ENCODE data around the gene AKAP14. TPM values are rescaled to one million over a fixed set of nuclear protein-coding genes. Genes with fewer than 3 reads are reported as not detected.
A peak's percentile ranks its signal among the peaks of the same experiment; 100 is the strongest.

The AKAP14 gene
- total RNA-seq, 1 donor from 2014 or later: not detected

DNA sequence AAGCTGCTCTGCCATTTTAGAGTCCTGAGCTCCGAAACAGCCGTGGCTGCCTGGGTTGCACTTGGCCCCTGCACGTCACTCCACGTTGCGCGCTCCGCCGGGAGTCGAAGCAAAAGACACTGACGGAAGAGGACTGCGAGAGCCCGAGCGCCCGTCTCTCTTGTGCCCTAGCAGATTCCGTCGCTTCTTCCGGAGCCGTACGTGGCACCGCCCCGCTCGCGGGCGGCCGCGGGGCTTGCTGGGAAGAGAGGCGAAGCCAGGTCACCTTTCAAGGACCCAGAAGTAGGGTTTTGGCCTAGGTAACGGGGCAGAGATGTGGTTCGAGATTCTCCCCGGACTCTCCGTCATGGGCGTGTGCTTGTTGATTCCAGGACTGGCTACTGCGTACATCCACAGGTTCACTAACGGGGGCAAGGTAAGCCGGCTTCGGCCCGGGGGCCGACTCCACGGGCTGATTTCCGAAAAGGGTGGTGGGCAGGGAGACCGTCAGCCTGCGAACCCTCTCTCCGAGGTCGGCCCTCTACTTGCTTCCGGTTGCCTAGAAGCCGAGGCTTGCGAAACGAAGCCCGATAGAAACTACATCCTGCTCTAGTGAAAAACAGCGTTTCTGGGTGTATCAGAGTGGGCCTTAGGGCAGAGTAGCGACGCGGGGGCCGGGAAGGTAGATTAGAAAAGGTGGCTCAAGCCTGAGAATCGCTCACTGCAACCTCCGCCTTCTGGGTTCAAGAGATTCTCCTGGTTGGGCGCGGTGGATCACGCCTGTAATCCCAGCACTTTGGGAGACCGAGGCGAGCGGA lies 23.9 kb upstream of the AKAP14 start, which contains the start of the genes NDUFA1 and RNF113A:
NDUFA1 (plus strand) TSS at position 234 of the 797 bp plus-strand sequence; CDS start at position 314, 80 bp downstream.
RNF113A (minus strand) TSS at position 135 of the 797 bp plus-strand sequence; CDS start at position 15, 120 bp downstream.
- Mint-ChIP-seq H3K27me3 (ENCODE audit: low read depth) (no peaks in the 10 kb centered on the region), H3K4me3 (peak within 1 kb of the TSS; percentile 81), H3K9me3 (peaks cover 11% of the 10 kb centered on the region), H3K4me1 (peaks cover 11% of the 10 kb centered on the region), H3K27ac (peak within 1 kb of the TSS; percentile 98), H3K36me3 (no peaks in the 10 kb centered on the region)
- DNase-seq (ENCODE audit: low spot score in 2 of 2, unreplicated experiment in 2 of 2): peak; percentile 36 to 64
- TF ChIP-seq, protein P1, sequence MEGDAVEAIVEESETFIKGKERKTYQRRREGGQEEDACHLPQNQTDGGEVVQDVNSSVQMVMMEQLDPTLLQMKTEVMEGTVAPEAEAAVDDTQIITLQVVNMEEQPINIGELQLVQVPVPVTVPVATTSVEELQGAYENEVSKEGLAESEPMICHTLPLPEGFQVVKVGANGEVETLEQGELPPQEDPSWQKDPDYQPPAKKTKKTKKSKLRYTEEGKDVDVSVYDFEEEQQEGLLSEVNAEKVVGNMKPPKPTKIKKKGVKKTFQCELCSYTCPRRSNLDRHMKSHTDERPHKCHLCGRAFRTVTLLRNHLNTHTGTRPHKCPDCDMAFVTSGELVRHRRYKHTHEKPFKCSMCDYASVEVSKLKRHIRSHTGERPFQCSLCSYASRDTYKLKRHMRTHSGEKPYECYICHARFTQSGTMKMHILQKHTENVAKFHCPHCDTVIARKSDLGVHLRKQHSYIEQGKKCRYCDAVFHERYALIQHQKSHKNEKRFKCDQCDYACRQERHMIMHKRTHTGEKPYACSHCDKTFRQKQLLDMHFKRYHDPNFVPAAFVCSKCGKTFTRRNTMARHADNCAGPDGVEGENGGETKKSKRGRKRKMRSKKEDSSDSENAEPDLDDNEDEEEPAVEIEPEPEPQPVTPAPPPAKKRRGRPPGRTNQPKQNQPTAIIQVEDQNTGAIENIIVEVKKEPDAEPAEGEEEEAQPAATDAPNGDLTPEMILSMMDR (IDR thresholded peaks at IDR 0.05; ENCODE audit: unreplicated experiment): no peak

DNA sequence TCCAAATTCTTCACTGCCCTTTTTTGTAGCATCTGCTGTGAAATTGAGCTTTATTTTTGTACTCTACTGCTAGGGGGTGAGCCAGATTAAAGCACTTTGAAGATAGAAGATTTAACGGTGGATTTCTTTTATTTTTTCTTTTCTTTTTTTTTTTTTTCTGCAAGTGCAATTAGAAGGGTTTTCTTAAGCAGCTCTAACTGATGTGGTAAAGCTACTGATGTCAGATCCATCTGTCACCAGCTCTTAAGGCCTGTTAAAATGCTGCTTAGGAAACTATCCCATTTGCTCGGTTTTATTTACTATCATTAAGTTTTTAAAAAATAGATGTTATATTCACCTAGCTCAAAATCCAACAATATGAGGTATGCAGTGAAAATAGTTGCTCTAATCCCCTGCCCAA lies 17.0 kb upstream of the AKAP14 start:
- TF ChIP-seq, protein P1 (IDR thresholded peaks at IDR 0.05; ENCODE audit: unreplicated experiment): no peak
- H3K36me3 Mint-ChIP-seq: peaks cover 9% of the 10 kb centered on the region
- no peaks in the 10 kb centered on the region for H3K27me3 Mint-ChIP-seq (ENCODE audit: low read depth)
- H3K4me1 Mint-ChIP-seq: no peaks in the 10 kb centered on the region
- no peak overlapping the region for H3K27ac Mint-ChIP-seq
- H3K9me3 Mint-ChIP-seq: peaks cover 6% of the 10 kb centered on the region
- DNase-seq (ENCODE audit: low spot score in 2 of 2, unreplicated experiment in 2 of 2): no peak
- H3K4me3 Mint-ChIP-seq: no peak overlapping the region

- Mint-ChIP-seq H3K9me3 (peaks cover 7% of the 10 kb centered on the region), H3K27ac (no peak overlapping the region), H3K27me3 (ENCODE audit: low read depth) (no peaks in the 10 kb centered on the region), H3K4me3 (no peak overlapping the region), H3K36me3 (peaks cover 9% of the 10 kb centered on the region), H3K4me1 (no peaks in the 10 kb centered on the region)
- TF ChIP-seq, protein P1 (IDR thresholded peaks at IDR 0.05; ENCODE audit: unreplicated experiment): no peak
- DNase-seq (ENCODE audit: low spot score in 2 of 2, unreplicated experiment in 2 of 2): no peak
Observed at GRCh38 chrX:119880076-119880475, 15.6 kb upstream of the AKAP14 start.

DNA sequence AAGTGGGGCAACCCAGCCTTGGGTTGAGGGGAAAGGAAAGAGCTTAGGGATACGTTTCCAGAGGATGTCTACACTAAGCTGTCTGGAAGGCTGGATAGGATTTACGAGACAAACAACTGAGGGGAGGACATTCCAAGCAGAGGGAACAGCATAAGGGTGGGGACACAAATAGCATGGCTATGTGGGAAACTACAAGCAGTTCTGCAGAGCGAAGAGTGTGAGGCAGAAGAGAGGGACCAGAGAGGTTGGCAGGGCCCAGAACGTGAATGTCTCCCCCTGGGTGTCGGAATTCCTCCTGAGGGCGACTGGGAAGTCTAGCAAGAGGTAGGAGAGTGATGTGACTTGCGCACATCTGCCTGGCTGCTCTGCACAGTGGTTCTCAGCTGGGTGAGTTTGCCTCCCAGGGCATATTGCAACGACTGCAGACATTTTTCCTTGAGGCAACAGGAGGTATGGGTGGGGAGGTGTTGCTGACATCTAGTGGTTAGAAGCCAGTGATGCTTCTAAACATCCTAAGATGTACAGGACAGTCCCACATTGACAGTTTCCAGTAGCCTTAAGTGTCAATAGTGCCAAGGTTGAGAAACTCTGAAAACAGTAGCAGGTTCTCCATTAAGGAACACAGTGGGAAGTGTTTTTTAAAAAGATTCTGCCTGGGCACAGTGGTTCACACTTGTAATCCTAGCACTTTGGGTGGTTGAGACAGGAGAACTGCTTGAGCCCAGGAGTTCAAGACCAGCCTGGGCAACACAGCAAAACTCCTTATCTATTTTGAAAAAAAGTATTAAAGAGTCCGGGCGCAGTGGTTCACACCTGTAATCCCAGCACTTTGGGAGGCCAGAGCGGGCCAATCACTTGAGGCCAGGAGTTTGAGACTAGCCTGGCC lies 14.9 kb upstream of the AKAP14 start:
- Mint-ChIP-seq H3K36me3 (peaks cover 9% of the 10 kb centered on the region), H3K27ac (no peak overlapping the region), H3K4me1 (no peaks in the 10 kb centered on the region), H3K9me3 (peaks cover 7% of the 10 kb centered on the region), H3K27me3 (ENCODE audit: low read depth) (no peaks in the 10 kb centered on the region), H3K4me3 (no peak overlapping the region)
- DNase-seq (ENCODE audit: low spot score in 2 of 2, unreplicated experiment in 2 of 2): no peak
- TF ChIP-seq, protein P1 (IDR thresholded peaks at IDR 0.05; ENCODE audit: unreplicated experiment): peak; percentile 18

DNA sequence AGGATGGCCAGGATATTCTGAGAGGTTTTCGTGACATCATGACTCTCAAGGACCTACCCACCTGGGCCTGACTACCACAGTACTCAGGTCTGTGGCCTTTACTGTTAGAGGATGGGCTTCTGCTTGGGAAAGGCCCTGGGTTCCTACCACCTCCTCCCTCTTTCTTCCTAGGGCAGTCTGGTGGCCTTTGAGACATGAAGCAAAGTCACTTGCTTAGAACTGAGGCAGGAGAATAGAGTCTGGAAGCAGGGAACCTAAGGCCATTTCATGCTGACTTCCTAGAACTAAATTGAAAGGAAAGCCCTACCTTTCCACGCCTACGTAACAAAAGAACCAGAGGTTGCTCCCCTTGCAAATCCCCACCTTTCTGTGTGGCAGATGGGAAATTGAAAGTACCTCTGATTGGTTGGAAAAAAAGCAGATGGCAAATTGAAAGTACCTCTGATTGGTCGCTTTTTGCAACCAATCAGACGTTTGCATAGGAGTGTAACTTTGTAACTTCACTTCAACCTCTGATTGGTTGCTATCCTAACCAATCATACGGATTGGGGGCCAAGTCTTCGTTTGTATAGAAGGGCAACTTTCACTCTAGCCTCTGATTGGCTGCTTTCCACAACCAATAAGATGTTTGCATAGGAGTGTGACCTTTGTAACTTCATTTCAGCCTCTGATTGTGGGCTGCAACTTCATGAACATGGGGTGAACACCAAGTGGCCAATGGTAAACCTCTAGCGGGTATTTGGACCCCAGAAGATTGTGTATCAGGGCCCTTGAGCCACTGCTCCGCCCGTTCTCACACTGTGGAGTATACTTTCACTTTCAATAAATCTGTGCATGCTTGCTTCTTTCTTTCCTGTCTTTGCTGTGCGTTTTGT lies 9.9 kb upstream of the AKAP14 start:
- DNase-seq (ENCODE audit: low spot score in 2 of 2, unreplicated experiment in 2 of 2): no peak
- no peaks in the 10 kb centered on the region for H3K27me3 Mint-ChIP-seq (ENCODE audit: low read depth)
- no peaks in the 10 kb centered on the region for H3K4me1 Mint-ChIP-seq
- H3K36me3 Mint-ChIP-seq: no peaks in the 10 kb centered on the region
- peaks cover 10% of the 10 kb centered on the region for H3K9me3 Mint-ChIP-seq
- H3K27ac Mint-ChIP-seq: no peak overlapping the region
- TF ChIP-seq, protein P1 (IDR thresholded peaks at IDR 0.05; ENCODE audit: unreplicated experiment): no peak
- no peak overlapping the region for H3K4me3 Mint-ChIP-seq

Data from mesothelial cell of epicardium (in vitro differentiated cells).